HG03469 (cell line): Measurements from ENCODE around the gene LRP6.

Source experiments
- ATAC-seq: cut with Tn5 transposase; IDR thresholded peaks from one replicate; pipeline ENCODE4 v1.9.1; 2021; ENCODE audit warnings: mild to moderate bottlenecking, moderate library complexity, moderate number of reproducible peaks; ENCODE audit not compliant: unreplicated experiment

The LRP6 gene

DNA sequence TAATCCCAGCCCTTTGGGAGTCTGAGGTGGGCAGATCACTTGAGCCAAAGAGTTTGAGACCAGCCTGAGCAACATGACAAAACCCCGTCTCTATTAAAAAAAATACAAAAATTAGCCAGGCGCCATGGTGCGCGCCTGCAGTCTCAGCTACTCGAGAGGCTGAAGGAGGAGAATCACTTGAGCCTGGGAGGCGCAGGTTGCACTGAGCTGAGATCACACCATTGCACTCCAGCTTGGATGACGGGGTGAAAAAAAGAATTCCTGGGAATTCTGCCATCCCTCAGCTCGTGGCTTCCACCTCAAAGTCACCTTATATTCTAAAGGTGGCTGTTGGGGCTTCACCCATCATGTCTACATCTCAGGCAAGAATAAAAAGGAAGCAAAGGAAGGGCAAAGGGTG, 183.2 kb downstream of the LRP6 start:
- ATAC-seq: no peak

DNA sequence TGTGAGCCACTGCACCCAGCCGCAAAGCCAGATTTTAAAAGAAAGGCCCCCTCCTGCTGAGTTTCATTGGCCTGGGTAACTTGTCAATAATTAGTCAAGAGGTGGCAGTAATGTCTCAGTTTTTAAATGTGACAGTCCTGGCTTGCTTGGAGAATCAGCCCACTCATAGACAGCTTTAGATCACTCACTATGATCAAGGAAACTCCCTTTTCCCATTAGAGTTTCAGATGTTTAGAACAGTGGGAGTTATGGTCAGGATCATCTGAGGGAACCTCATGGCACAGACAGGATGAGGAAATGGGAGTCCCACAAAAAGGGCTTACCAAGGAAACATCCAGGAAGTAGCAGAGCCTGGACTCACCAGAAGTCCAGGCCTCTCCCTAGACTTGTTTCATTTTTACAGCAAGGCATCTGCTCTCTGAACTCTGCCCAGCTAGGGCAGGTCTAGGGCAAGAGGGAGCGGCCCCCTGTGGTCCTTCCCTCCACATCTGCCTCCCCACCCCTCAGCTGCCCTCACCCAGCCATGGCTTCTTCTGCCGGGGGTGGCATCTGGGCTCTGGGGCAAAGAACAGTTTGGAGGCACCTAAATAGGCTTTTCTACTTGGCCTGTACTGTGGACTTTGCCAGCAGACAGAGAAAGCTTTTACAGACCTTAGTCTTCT, 184.9 kb downstream of the LRP6 start:
- ATAC-seq: no peak

GRCh38 chr12:12079291-12079690, 187.6 kb downstream of the LRP6 start:
- ATAC-seq: no peak

GRCh38 chr12:12072064-12072760, 194.6 kb downstream of the LRP6 start:
- ATAC-seq: no peak

GRCh38 chr12:12070674-12071656, 195.9 kb downstream of the LRP6 start, which contains the start of gene BCL2L14:
BCL2L14 (plus strand) TSS chr12:12070939; CDS start chr12:12079306, 8,367 bp downstream.
- ATAC-seq: no peak

DNA sequence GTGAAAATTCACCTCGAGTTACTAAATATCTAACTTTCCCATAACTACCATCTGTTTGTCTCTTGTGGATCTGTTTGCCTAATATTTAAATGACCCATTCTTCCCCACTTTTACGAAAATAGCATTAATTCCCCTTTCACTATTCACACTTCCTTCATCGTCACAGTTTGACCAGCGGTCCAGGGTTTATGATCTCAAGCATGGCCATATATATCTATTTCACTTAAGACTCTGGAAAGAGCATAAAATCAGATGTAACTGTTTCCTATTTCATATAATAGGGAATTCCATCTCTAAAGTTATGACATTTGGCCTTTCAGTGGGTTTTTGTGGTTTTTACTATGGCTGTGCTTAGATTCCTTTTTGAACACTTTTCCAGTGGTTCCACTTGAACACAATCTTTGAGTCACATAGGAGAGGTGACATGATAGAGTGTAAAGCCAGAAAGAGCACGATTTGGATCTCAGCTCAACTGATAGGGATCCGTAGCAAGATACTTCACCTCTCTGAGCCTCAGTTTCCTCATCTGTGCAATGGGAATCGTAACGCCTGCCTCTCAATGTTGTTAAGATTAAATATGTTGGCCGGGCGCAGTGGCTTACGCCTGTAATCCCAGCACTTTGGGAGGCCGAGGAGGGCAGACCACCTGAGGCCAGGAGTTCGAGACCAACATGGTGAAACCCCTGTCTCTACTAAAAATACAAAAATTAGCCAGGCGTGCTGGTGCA, 196.9 kb downstream of the LRP6 start:
- no peak for ATAC-seq

DNA sequence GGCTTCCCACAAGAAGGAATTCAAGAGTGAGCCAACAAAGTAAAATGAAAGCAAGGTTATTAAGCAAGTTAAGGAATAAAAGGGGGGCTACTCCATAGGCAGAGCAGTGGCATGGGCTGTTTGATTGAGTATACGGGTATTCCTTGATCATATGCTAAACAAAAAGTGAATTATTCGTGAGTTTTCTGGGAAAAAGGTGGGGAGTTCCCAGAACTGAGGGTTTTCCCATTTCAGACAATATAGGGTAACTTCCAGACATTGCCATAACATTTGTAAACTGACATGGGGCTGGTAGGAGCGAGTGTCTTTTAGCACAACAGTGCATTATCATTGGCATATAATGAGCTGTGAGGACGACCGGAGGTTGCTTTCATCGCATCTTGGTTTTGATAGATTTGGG, 198.1 kb downstream of the LRP6 start:
- no peak for ATAC-seq
